HCT116 (cell line): ENCODE measurements around the gene TEX48. TPM values are rescaled to one million over a fixed set of nuclear protein-coding genes. Genes with fewer than 3 reads are reported as not detected.

ENCODE experiments used
- ATAC-seq: fragments of 200-7000 bp; cut with Tn5 transposase; 2 replicates; pipeline ENCODE4 v1.9.1; 2020; ENCODE audit warnings: mild to moderate bottlenecking, moderate library complexity
- BruUV-seq: library from RNA; stranded (reverse); fragments of 400-500 nt; replicated peaks from 2 replicates; lab custom pipeline; 2021; lab: Mats Ljungman, UMichigan
- CTCF ChIA-PET: fragments of 300-600 bp; sonication (Branson Sonifier 250); formaldehyde crosslinking; loops from one replicate; lab custom pipeline; 2021; ENCODE audit warnings: antibody characterized with exemption; lab: Charles Lee
- POLR2A ChIA-PET: fragments of 300-600, 350-600 bp; sonication (Branson Sonifier 250); formaldehyde crosslinking; loops from one replicate; lab custom pipeline; 2021; ENCODE audit warnings: antibody characterized with exemption; lab: Charles Lee
- RAD21 ChIA-PET, 2 experiments: fragments of 300-600 bp; sonication (Branson Sonifier 250); formaldehyde crosslinking; loops; one replicate each; lab custom pipeline; 2023; ENCODE audit warnings: low total read pairs in 2 of 2; ENCODE audit not compliant: uncharacterized antibody in 2 of 2, unreplicated experiment in 2 of 2, low non-redundant PET in 1 of 2; lab: Charles Lee
- DNase-seq: peaks from one replicate; pipeline ENCODE4 v3.0.0-alpha.2; 2010; ENCODE audit warnings: low read depth, low spot score
- H2AFZ ChIP-seq: fragments of 200-600 bp; shearing (Covaris generic), sonication (generic); 2 replicates; pipeline ENCODE4 v1.6.1; 2017; ENCODE audit warnings: low read depth, mixed run types, mixed read lengths, antibody characterized with exemption, low read length; ENCODE audit not compliant: poor library complexity, severe bottlenecking
- H3K27ac ChIP-seq: 2 replicates; pipeline ENCODE4 v1.5.1; 2012; ENCODE audit warnings: low read depth, low read length
- H3K27me3 ChIP-seq: fragments of 200-600 bp; sonication (generic); 2 replicates; pipeline ENCODE4 v1.6.1; 2016; ENCODE audit warnings: mixed run types, low read length, mixed read lengths; ENCODE audit not compliant: insufficient read depth
- H3K36me3 ChIP-seq, 2 experiments: fragments of 200-500 bp in 1 of 2; fragments of 200-600 bp in 1 of 2; sonication (Bioruptor generic) in 1 of 2; sonication (generic) in 1 of 2; 2 replicates each; pipeline versions ENCODE4 v1.5.1 to v1.6.1; 2014 to 2016; ENCODE audit warnings: low read length in 2 of 2, inconsistent platforms in 1 of 2, mixed read lengths in 1 of 2, mixed run types in 1 of 2; ENCODE audit not compliant: insufficient read depth in 2 of 2, control insufficient read depth in 1 of 2
- H3K4me1 ChIP-seq, 2 experiments: fragments of 200-600 bp in 1 of 2; sonication (generic) in 1 of 2; 2 replicates each; pipeline versions ENCODE4 v1.5.1 to v1.6.1; 2012 to 2017; ENCODE audit warnings: low read length in 2 of 2, inconsistent platforms in 1 of 2, mild to moderate bottlenecking in 1 of 2, mixed read lengths in 1 of 2, mixed run types in 1 of 2, moderate library complexity in 1 of 2; ENCODE audit not compliant: insufficient read depth in 2 of 2, control insufficient read depth in 1 of 2
- H3K4me2 ChIP-seq: fragments of 200-600 bp; sonication (generic); 2 replicates; pipeline ENCODE4 v1.6.1; 2017; ENCODE audit warnings: mixed run types, low read length, mixed read lengths
- H3K4me3 ChIP-seq, 2 experiments: fragments of 200-600 bp in 1 of 2; sonication (generic) in 1 of 2; replicated peaks in 1 of 2; 2 replicates each; pipeline ENCODE4 v1.5.1; 2011 to 2016; ENCODE audit warnings: low read length in 2 of 2, control low read depth in 1 of 2, low read depth in 1 of 2, mild to moderate bottlenecking in 1 of 2, mixed read lengths in 1 of 2, mixed run types in 1 of 2
- H3K79me2 ChIP-seq: fragments of 200-600 bp; sonication (generic); 2 replicates; pipeline ENCODE4 v1.6.1; 2017; ENCODE audit warnings: mild to moderate bottlenecking, mixed run types, low read length, moderate library complexity, mixed read lengths; ENCODE audit not compliant: insufficient read depth
- H3K9ac ChIP-seq: fragments of 200-600 bp; sonication (generic); 2 replicates; pipeline ENCODE4 v1.6.1; 2016; ENCODE audit warnings: low read length, mixed read lengths
- H3K9me2 ChIP-seq: fragments of 200-600 bp; sonication (generic), shearing (Covaris generic); 2 replicates; pipeline ENCODE4 v1.6.1; 2017; ENCODE audit warnings: mixed run types, mild to moderate bottlenecking, moderate library complexity; ENCODE audit not compliant: insufficient read depth
- H3K9me3 ChIP-seq, 2 experiments: fragments of 200-500 bp in 1 of 2; fragments of 200-600 bp in 1 of 2; sonication (Bioruptor generic) in 1 of 2; sonication (generic) in 1 of 2; 2 replicates each; pipeline ENCODE4 v1.6.1; 2014 to 2017; ENCODE audit warnings: low read length in 2 of 2, mixed read lengths in 2 of 2, inconsistent platforms in 1 of 2, low read depth in 1 of 2, mild to moderate bottlenecking in 1 of 2, mixed run types in 1 of 2, moderate library complexity in 1 of 2; ENCODE audit not compliant: control insufficient read depth in 1 of 2, insufficient read depth in 1 of 2
- H4K20me1 ChIP-seq: fragments of 200-600 bp; sonication (generic), shearing (Covaris generic); 2 replicates; pipeline ENCODE4 v1.6.1; 2017; ENCODE audit warnings: mixed run types, mild to moderate bottlenecking, moderate library complexity; ENCODE audit not compliant: insufficient read depth
- ELF1 ChIP-seq: IDR thresholded peaks from 2 replicates; pipeline ENCODE4 v1.6.1; 2012; ENCODE audit warnings: low read depth, borderline replicate concordance
- EZH2 ChIP-seq: fragments of 200-600 bp; sonication (generic); IDR thresholded peaks from 2 replicates; pipeline ENCODE4 v1.6.1; 2017; ENCODE audit warnings: antibody characterized with exemption, mixed run types
- EZH2phosphoT487 ChIP-seq: fragments of 200-600 bp; IDR thresholded peaks from 2 replicates; pipeline ENCODE4 v1.6.1; 2018; ENCODE audit warnings: antibody characterized with exemption, borderline replicate concordance
- FOSL1 ChIP-seq: IDR thresholded peaks from 2 replicates; pipeline ENCODE4 v1.6.1; 2012; ENCODE audit warnings: low read depth
- JUND ChIP-seq: IDR thresholded peaks from 2 replicates; pipeline ENCODE4 v1.6.1; 2012
- POLR2AphosphoS5 ChIP-seq: IDR thresholded peaks from 2 replicates; pipeline ENCODE4 v1.6.1; 2011; ENCODE audit warnings: mild to moderate bottlenecking, low read depth, low read length, moderate library complexity
- RAD21 ChIP-seq: IDR thresholded peaks from 2 replicates; pipeline ENCODE4 v1.6.1; 2012; ENCODE audit warnings: low read depth, mild to moderate bottlenecking
- SIN3A ChIP-seq: IDR thresholded peaks from 2 replicates; pipeline ENCODE4 v1.6.1; 2012; ENCODE audit warnings: low read depth
- SP1 ChIP-seq: IDR thresholded peaks from 2 replicates; pipeline ENCODE4 v1.6.1; 2012; ENCODE audit warnings: low read depth
- SRF ChIP-seq: IDR thresholded peaks from 2 replicates; pipeline ENCODE4 v1.6.1; 2012; ENCODE audit warnings: low read depth
- YY1 ChIP-seq: IDR thresholded peaks from 2 replicates; pipeline ENCODE4 v1.6.1; 2011; ENCODE audit warnings: low read length, low read depth, moderate library complexity, mild to moderate bottlenecking; ENCODE audit not compliant: insufficient replicate concordance; ENCODE audit errors: extremely low read depth
- ZFX ChIP-seq: fragments of 450-650 bp; IDR thresholded peaks from 2 replicates; pipeline ENCODE4 v1.6.1; 2017
- ZNF274 ChIP-seq: fragments of 200-500 bp; sonication (Bioruptor generic); IDR thresholded peaks from 2 replicates; pipeline ENCODE4 v1.6.1; 2014; ENCODE audit warnings: mild to moderate bottlenecking, low read depth, low read length, inconsistent platforms
- intact Hi-C: fragments of 100-400 bp; cut with micrococcal nuclease; formaldehyde crosslinking; loops from 2 replicates; pipeline ENCODE4 v1.10.0; 2022
- total RNA-seq: library from RNA; stranded (reverse); gene quantifications from one replicate; pipeline ENCODE4 v1.2.1, GENCODE V29; 2021; ENCODE audit not compliant: unreplicated experiment
- TF ChIP-seq, protein P1 (sequence below): IDR thresholded peaks from 2 replicates; pipeline ENCODE4 v1.6.1; 2011; ENCODE audit warnings: mild to moderate bottlenecking, low read length, moderate library complexity; ENCODE audit not compliant: insufficient replicate concordance; ENCODE audit errors: extremely low read depth
- TF ChIP-seq, protein P2 (sequence below), 3 experiments: fragments of 200-600 bp in 1 of 3; sonication (generic) in 1 of 3; IDR thresholded peaks in 2 of 3; conservative IDR thresholded peaks in 1 of 3; 2 replicates each; pipeline ENCODE4 v1.5.1; 2012 to 2017; ENCODE audit warnings: low read depth in 2 of 3, low read length in 2 of 3, antibody characterized with exemption in 1 of 3, borderline replicate concordance in 1 of 3, control low read depth in 1 of 3, mild to moderate bottlenecking in 1 of 3, mixed read lengths in 1 of 3, mixed run types in 1 of 3, moderate library complexity in 1 of 3; ENCODE audit not compliant: insufficient read depth in 1 of 3
- TF ChIP-seq, protein P3 (sequence below): IDR thresholded peaks from 2 replicates; pipeline ENCODE4 v1.6.1; 2012
- TF ChIP-seq, protein P4 (sequence below): IDR thresholded peaks from 2 replicates; pipeline ENCODE4 v1.6.1; 2012
- TF ChIP-seq, protein P5 (sequence below): IDR thresholded peaks from 2 replicates; pipeline ENCODE4 v1.6.1; 2012; ENCODE audit warnings: low read depth

The TEX48 gene
- total RNA-seq, 1 experiment from 2014 or later = not detected

DNA sequence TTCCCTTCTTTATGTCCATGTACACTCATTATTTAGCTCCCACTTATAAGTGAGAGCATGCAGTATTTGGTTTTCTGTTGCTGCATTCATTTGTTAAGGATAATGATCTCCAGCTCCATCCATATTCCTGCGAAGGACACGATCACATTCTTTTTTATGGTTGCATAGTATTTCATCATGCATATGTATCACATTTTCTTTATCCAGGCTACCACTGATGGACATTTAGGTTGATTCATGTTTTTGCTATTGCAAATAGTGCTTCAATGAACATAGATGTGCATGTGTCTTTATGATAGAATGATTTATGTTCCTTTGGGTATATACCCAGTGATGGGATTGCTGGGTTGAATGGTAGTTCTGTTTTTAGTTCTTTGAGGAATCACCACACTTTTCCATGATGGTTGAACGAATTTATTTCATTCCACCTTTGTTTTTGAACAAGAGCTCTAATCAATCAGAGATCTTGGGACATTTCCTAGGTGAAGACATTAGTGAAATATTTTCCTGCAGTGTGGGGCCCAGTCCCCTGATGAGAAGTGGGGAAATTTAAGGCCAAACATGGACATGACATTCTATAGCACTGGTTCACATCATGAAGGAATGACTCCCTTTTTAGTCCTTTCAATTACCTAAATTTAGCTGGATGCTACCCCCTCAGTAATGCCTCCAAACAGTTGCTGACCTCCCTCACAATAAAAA, 7.1 kb upstream of the TEX48 start (continued):
- TF ChIP-seq FOSL1 (no peak), JUND (no peak), POLR2AphosphoS5 (no peak)

DNA sequence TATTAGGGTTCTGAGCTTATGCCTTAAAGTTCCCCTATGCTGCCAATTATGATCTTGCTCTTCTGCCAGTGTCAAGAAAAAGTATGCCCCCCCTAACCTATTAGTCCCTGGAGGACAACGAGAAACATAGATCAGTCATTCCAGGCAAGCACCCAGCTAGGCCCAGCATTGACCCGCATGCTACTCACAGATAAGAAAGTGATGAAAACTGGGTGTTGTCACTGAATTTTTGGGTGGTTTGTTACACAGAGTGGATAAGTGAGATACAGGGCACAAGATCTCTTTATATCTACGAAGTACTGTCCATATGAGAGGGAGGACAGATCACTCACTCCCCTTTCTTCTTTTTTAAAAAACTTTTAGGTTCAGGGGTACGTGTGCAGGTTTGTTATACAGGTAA, 6.4 kb upstream of the TEX48 start:
- H3K9ac ChIP-seq = no peak overlapping the region
- no peak for DNase-seq
- CTCF ChIA-PET = no interaction called here
- RAD21 ChIA-PET = no interaction called here
- H4K20me1 ChIP-seq = no peaks in the 10 kb centered on the region
- no peak for ATAC-seq
- H3K79me2 ChIP-seq = no peaks in the 10 kb centered on the region
- H2AFZ ChIP-seq = no peak overlapping the region
- peaks cover 16 to 31% of the 10 kb centered on the region in 2 experiments for H3K4me1 ChIP-seq
- no peak overlapping the region for H3K27ac ChIP-seq
- POLR2A ChIA-PET = no interaction called here
- H3K9me2 ChIP-seq = no peaks in the 10 kb centered on the region
- no peak overlapping the region for H3K4me2 ChIP-seq
- intact Hi-C loops = no loop called here
- no TSS peak for BruUV-seq
- TF ChIP-seq SIN3A = no peak
- TF ChIP-seq ELF1 = no peak
- TF ChIP-seq YY1 = no peak
- TF ChIP-seq, protein P1, sequence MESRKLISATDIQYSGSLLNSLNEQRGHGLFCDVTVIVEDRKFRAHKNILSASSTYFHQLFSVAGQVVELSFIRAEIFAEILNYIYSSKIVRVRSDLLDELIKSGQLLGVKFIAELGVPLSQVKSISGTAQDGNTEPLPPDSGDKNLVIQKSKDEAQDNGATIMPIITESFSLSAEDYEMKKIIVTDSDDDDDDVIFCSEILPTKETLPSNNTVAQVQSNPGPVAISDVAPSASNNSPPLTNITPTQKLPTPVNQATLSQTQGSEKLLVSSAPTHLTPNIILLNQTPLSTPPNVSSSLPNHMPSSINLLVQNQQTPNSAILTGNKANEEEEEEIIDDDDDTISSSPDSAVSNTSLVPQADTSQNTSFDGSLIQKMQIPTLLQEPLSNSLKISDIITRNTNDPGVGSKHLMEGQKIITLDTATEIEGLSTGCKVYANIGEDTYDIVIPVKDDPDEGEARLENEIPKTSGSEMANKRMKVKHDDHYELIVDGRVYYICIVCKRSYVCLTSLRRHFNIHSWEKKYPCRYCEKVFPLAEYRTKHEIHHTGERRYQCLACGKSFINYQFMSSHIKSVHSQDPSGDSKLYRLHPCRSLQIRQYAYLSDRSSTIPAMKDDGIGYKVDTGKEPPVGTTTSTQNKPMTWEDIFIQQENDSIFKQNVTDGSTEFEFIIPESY = no peak
- no peak for TF ChIP-seq EZH2
- no peak for TF ChIP-seq RAD21
- TF ChIP-seq, protein P2, sequence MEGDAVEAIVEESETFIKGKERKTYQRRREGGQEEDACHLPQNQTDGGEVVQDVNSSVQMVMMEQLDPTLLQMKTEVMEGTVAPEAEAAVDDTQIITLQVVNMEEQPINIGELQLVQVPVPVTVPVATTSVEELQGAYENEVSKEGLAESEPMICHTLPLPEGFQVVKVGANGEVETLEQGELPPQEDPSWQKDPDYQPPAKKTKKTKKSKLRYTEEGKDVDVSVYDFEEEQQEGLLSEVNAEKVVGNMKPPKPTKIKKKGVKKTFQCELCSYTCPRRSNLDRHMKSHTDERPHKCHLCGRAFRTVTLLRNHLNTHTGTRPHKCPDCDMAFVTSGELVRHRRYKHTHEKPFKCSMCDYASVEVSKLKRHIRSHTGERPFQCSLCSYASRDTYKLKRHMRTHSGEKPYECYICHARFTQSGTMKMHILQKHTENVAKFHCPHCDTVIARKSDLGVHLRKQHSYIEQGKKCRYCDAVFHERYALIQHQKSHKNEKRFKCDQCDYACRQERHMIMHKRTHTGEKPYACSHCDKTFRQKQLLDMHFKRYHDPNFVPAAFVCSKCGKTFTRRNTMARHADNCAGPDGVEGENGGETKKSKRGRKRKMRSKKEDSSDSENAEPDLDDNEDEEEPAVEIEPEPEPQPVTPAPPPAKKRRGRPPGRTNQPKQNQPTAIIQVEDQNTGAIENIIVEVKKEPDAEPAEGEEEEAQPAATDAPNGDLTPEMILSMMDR (IDR thresholded peaks at IDR 0.05 in 2 of 3, conservative IDR thresholded peaks at IDR 0.05 in 1 of 3; ENCODE audit: borderline replicate concordance in 1 of 3, insufficient read depth in 1 of 3, low read depth in 2 of 3, low read length in 2 of 3) = no peak
- TF ChIP-seq, protein P3, sequence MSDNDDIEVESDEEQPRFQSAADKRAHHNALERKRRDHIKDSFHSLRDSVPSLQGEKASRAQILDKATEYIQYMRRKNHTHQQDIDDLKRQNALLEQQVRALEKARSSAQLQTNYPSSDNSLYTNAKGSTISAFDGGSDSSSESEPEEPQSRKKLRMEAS = no peak
- TF ChIP-seq EZH2phosphoT487 = no peak
- TF ChIP-seq JUND = no peak
- TF ChIP-seq ZNF274 = no peak
- TF ChIP-seq SP1 = no peak
- TF ChIP-seq SRF = no peak
- TF ChIP-seq, protein P4, sequence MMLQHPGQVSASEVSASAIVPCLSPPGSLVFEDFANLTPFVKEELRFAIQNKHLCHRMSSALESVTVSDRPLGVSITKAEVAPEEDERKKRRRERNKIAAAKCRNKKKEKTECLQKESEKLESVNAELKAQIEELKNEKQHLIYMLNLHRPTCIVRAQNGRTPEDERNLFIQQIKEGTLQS = no peak
- TF ChIP-seq ZFX = no peak
- TF ChIP-seq, protein P5, sequence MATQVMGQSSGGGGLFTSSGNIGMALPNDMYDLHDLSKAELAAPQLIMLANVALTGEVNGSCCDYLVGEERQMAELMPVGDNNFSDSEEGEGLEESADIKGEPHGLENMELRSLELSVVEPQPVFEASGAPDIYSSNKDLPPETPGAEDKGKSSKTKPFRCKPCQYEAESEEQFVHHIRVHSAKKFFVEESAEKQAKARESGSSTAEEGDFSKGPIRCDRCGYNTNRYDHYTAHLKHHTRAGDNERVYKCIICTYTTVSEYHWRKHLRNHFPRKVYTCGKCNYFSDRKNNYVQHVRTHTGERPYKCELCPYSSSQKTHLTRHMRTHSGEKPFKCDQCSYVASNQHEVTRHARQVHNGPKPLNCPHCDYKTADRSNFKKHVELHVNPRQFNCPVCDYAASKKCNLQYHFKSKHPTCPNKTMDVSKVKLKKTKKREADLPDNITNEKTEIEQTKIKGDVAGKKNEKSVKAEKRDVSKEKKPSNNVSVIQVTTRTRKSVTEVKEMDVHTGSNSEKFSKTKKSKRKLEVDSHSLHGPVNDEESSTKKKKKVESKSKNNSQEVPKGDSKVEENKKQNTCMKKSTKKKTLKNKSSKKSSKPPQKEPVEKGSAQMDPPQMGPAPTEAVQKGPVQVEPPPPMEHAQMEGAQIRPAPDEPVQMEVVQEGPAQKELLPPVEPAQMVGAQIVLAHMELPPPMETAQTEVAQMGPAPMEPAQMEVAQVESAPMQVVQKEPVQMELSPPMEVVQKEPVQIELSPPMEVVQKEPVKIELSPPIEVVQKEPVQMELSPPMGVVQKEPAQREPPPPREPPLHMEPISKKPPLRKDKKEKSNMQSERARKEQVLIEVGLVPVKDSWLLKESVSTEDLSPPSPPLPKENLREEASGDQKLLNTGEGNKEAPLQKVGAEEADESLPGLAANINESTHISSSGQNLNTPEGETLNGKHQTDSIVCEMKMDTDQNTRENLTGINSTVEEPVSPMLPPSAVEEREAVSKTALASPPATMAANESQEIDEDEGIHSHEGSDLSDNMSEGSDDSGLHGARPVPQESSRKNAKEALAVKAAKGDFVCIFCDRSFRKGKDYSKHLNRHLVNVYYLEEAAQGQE = no peak
- no peak overlapping the region for H3K4me3 ChIP-seq
- no peaks in the 10 kb centered on the region for H3K9me3 ChIP-seq
- H3K36me3 ChIP-seq = no peaks in the 10 kb centered on the region
- peaks cover 2% of the 10 kb centered on the region; the same call in 1 of the 2 replicates for H3K27me3 ChIP-seq
